HepG2 (cell line): ENCODE results near the gene BEST2. TPM values are rescaled to one million over a fixed set of nuclear protein-coding genes. Genes with fewer than 3 reads are reported as not detected.

Experiments used
- ATAD3A ChIP-seq: sonication (generic); formaldehyde crosslinking; IDR thresholded peaks from 2 replicates; pipeline ENCODE4 v1.4.0; 2020; ENCODE audit warnings: missing genetic modification reagents
- CAMTA2 ChIP-seq: sonication (generic); formaldehyde crosslinking; IDR thresholded peaks from 2 replicates; pipeline ENCODE4 v1.4.0; 2020; ENCODE audit warnings: mild to moderate bottlenecking, missing genetic modification reagents, borderline replicate concordance
- KLF16 ChIP-seq, 2 experiments: sonication (generic) in 1 of 2; formaldehyde crosslinking in 1 of 2; IDR thresholded peaks; 2 replicates each; pipeline versions ENCODE4 v1.6.1 to v1.8.0; 2016 to 2023; ENCODE audit warnings: missing genetic modification reagents in 2 of 2, missing compliant biosample characterization in 1 of 2
- MAFK ChIP-seq, 2 experiments: IDR thresholded peaks in 1 of 2; conservative IDR thresholded peaks in 1 of 2; 2 replicates each; pipeline ENCODE4 v1.6.1; 2011; ENCODE audit warnings: improper control_type of control experiment in 2 of 2, low read length in 2 of 2
- ZBTB8A ChIP-seq: sonication (generic); formaldehyde crosslinking; IDR thresholded peaks from 2 replicates; pipeline ENCODE4 v1.4.0; 2020; ENCODE audit warnings: mild to moderate bottlenecking, low read depth, missing genetic modification reagents, borderline replicate concordance
- ZFX ChIP-seq: sonication (generic); formaldehyde crosslinking; IDR thresholded peaks from 2 replicates; pipeline ENCODE4 v1.4.0; 2020; ENCODE audit warnings: mild to moderate bottlenecking, low read depth, missing genetic modification reagents, moderate library complexity
- ZNF124 ChIP-seq: sonication (generic); formaldehyde crosslinking; IDR thresholded peaks from 2 replicates; pipeline ENCODE4 v1.4.0; 2020; ENCODE audit warnings: missing genetic modification reagents
- ZNF274 ChIP-seq: sonication (generic); formaldehyde crosslinking; IDR thresholded peaks from 2 replicates; pipeline ENCODE4 v1.5.1; 2020; ENCODE audit warnings: mild to moderate bottlenecking, missing genetic modification reagents
- ZNF607 ChIP-seq: sonication (generic); formaldehyde crosslinking; IDR thresholded peaks from 2 replicates; pipeline ENCODE4 v1.5.1; 2020; ENCODE audit warnings: missing genetic modification reagents, mild to moderate bottlenecking, borderline replicate concordance
- ZNF614 ChIP-seq: IDR thresholded peaks from 2 replicates; pipeline ENCODE4 v1.6.1; 2018; ENCODE audit warnings: missing biosample characterization, missing genetic modification reagents, inconsistent platforms, borderline replicate concordance
- ZNF709 ChIP-seq: sonication (generic); formaldehyde crosslinking; IDR thresholded peaks from 2 replicates; pipeline ENCODE4 v1.5.0; 2020; ENCODE audit warnings: mild to moderate bottlenecking, missing genetic modification reagents
- ZNF749 ChIP-seq: sonication (generic); formaldehyde crosslinking; IDR thresholded peaks from 2 replicates; pipeline ENCODE4 v1.8.0; 2022; ENCODE audit warnings: mild to moderate bottlenecking, missing genetic modification reagents, moderate library complexity, borderline replicate concordance
- polyA plus RNA-seq, 8 experiments: library from polyadenylated mRNA; depleted of rRNA in 3 of 8; stranded (reverse) in 7 of 8; unstranded in 1 of 8; fragments of >200 nt; fragmentation: Illumina TruSeq in 4 of 8; extraction: Trizol in 4 of 8; gene quantifications; 2 replicates each; pipeline versions ENCODE4 v1.2.1 to v1.2.3, GENCODE V29; 2011 to 2016; ENCODE audit warnings: low read depth in 4 of 8, missing spikeins in 1 of 8, mixed read lengths in 1 of 8; ENCODE audit not compliant: insufficient read depth in 1 of 8
- total RNA-seq, 5 experiments: library from RNA; depleted of rRNA; stranded (reverse); fragments of >200 nt; fragmentation: Illumina TruSeq; extraction: Trizol; gene quantifications; 2 replicates each; pipeline ENCODE4 v1.2.3, GENCODE V29; 2016; ENCODE audit warnings: low read depth in 1 of 5
- TF ChIP-seq, protein P1 (sequence below): sonication (generic); formaldehyde crosslinking; IDR thresholded peaks from 2 replicates; pipeline ENCODE4 v1.5.0; 2020; ENCODE audit warnings: missing genetic modification reagents, mild to moderate bottlenecking, borderline replicate concordance
- TF ChIP-seq, protein P2 (sequence below): sonication (generic); formaldehyde crosslinking; IDR thresholded peaks from 2 replicates; pipeline ENCODE4 v1.4.0; 2020; ENCODE audit warnings: missing genetic modification reagents, mild to moderate bottlenecking, borderline replicate concordance
- TF ChIP-seq, protein P3 (sequence below): sonication (generic); formaldehyde crosslinking; IDR thresholded peaks from 2 replicates; pipeline ENCODE4 v1.4.0; 2020; ENCODE audit warnings: low read depth, missing genetic modification reagents
- TF ChIP-seq, protein P4 (sequence below): sonication (generic); formaldehyde crosslinking; IDR thresholded peaks from 2 replicates; pipeline ENCODE4 v1.9.0; 2021; ENCODE audit warnings: missing genetic modification reagents, mild to moderate bottlenecking, borderline replicate concordance

Gene BEST2
- total and polyA plus RNA-seq, 2 of the 13 experiments (the other 11 are each of a cell fraction or from before 2014, with no cell fraction given): not detected

DNA sequence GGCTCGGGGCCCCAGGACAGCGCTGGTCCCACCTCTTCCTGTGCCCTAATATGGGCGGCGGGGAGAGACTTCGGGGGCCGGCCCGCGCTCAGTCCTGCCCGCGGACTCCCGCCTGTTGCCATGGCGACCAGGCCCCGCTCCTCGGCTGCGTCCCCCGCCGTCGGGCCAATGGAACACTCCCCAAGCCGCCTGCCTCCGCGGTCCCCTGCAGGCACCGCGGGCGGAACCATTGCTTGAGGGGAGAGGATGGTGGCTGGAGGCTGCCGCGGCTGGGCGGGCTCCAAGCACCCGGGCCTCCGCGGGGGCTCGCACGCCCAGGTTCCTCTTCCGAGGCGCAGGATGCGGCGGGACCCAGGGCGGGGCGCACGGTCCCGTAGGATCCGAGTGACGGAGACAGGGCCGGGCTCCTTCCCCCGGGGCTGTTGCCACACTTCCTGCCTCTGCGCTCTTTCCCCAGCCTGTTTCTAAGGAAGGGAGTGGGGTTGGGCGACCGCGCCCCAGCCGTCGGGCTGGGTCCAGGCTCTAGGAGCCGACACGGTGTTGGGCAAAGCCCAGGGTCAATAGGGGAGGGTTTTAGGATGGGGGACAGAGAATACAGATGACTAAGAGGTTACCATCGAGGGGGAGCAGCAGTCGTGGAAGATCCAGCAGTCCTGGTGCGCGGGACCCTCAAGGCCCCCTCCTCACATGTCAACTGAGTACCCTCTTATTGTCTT, 38.5 kb downstream of the BEST2 start (continued):
- TF ChIP-seq, protein P1, sequence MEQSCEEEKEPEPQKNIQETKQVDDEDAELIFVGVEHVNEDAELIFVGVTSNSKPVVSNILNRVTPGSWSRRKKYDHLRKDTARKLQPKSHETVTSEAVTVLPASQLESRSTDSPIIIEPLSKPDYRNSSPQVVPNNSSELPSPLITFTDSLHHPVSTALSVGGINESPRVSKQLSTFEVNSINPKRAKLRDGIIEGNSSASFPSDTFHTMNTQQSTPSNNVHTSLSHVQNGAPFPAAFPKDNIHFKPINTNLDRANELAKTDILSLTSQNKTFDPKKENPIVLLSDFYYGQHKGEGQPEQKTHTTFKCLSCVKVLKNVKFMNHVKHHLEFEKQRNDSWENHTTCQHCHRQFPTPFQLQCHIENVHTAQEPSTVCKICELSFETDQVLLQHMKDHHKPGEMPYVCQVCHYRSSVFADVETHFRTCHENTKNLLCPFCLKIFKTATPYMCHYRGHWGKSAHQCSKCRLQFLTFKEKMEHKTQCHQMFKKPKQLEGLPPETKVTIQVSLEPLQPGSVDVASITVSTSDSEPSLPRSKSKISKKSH: 0 out of 2 replicates have a peak, but pooled peaks have one; percentile 42
- TF ChIP-seq ZBTB8A (CRISPR knock-in tag) (peak; percentile 100), KLF16 (CRISPR knock-in tag; IDR thresholded peaks at IDR 0.05) (peak in 1 of 2 experiments; percentile 78; a peak in 2 of 4 replicates), CAMTA2 (CRISPR knock-in tag) (no peak), ZFX (CRISPR knock-in tag) (peak; percentile 29), ZNF749 (CRISPR knock-in tag) (peak; percentile 43; the same call in 1 of the 2 replicates), ZNF614 (CRISPR knock-in tag) (0 out of 2 replicates have a peak, but pooled peaks have one; percentile 30), MAFK (conservative IDR thresholded peaks at IDR 0.05 in 1 of 2, IDR thresholded peaks at IDR 0.05 in 1 of 2; ENCODE audit: low read length in 2 of 2) (no peak), ATAD3A (no peak), ZNF124 (no peak), ZNF709 (no peak), ZNF274 (CRISPR knock-in tag) (peak; percentile 45; the same call in 1 of the 2 replicates), ZNF607 (CRISPR knock-in tag) (no peak)
- TF ChIP-seq, protein P2, sequence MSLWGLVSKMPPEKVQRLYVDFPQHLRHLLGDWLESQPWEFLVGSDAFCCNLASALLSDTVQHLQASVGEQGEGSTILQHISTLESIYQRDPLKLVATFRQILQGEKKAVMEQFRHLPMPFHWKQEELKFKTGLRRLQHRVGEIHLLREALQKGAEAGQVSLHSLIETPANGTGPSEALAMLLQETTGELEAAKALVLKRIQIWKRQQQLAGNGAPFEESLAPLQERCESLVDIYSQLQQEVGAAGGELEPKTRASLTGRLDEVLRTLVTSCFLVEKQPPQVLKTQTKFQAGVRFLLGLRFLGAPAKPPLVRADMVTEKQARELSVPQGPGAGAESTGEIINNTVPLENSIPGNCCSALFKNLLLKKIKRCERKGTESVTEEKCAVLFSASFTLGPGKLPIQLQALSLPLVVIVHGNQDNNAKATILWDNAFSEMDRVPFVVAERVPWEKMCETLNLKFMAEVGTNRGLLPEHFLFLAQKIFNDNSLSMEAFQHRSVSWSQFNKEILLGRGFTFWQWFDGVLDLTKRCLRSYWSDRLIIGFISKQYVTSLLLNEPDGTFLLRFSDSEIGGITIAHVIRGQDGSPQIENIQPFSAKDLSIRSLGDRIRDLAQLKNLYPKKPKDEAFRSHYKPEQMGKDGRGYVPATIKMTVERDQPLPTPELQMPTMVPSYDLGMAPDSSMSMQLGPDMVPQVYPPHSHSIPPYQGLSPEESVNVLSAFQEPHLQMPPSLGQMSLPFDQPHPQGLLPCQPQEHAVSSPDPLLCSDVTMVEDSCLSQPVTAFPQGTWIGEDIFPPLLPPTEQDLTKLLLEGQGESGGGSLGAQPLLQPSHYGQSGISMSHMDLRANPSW (CRISPR knock-in tag): no peak
- TF ChIP-seq, protein P3, sequence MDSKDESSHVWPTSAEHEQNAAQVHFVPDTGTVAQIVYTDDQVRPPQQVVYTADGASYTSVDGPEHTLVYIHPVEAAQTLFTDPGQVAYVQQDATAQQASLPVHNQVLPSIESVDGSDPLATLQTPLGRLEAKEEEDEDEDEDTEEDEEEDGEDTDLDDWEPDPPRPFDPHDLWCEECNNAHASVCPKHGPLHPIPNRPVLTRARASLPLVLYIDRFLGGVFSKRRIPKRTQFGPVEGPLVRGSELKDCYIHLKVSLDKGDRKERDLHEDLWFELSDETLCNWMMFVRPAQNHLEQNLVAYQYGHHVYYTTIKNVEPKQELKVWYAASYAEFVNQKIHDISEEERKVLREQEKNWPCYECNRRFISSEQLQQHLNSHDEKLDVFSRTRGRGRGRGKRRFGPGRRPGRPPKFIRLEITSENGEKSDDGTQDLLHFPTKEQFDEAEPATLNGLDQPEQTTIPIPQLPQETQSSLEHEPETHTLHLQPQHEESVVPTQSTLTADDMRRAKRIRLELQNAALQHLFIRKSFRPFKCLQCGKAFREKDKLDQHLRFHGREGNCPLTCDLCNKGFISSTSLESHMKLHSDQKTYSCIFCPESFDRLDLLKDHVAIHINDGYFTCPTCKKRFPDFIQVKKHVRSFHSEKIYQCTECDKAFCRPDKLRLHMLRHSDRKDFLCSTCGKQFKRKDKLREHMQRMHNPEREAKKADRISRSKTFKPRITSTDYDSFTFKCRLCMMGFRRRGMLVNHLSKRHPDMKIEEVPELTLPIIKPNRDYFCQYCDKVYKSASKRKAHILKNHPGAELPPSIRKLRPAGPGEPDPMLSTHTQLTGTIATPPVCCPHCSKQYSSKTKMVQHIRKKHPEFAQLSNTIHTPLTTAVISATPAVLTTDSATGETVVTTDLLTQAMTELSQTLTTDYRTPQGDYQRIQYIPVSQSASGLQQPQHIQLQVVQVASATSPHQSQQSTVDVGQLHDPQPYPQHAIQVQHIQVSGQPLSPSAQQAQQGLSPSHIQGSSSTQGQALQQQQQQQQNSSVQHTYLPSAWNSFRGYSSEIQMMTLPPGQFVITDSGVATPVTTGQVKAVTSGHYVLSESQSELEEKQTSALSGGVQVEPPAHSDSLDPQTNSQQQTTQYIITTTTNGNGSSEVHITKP (CRISPR knock-in tag): peak; percentile 99
- TF ChIP-seq, protein P4, sequence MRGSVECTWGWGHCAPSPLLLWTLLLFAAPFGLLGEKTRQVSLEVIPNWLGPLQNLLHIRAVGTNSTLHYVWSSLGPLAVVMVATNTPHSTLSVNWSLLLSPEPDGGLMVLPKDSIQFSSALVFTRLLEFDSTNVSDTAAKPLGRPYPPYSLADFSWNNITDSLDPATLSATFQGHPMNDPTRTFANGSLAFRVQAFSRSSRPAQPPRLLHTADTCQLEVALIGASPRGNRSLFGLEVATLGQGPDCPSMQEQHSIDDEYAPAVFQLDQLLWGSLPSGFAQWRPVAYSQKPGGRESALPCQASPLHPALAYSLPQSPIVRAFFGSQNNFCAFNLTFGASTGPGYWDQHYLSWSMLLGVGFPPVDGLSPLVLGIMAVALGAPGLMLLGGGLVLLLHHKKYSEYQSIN (CRISPR knock-in tag): no peak
